Right lung (tissue), 10 donors: ENCODE results near the gene EXOSC7. TPM values are rescaled to one million over a fixed set of nuclear protein-coding genes. Genes with fewer than 3 reads are reported as not detected.
"Not testable (repeated sequence)": the region's sequence is repeated elsewhere in the genome, so short reads cannot be mapped to it uniquely, and the experiment has no call there.

Source experiments
- DNase-seq, 2 donors: peaks; one replicate each; pipeline ENCODE4 v3.0.0-alpha.2; 2013
- long read RNA-seq, 8 donors: transcript quantifications; one replicate each; lab custom pipeline, GENCODE V29; 2026
- polyA plus RNA-seq, 5 donors: library from polyadenylated mRNA; unstranded; fragments of 120-200 nt; gene quantifications; one replicate each; pipeline versions ENCODE4 v1.2.1 to v1.2.3, GENCODE V29; 2013; ENCODE audit warnings: inconsistent platforms in 1 of 5, low replicate concordance in 1 of 5; ENCODE audit not compliant: insufficient read length in 5 of 5, insufficient read depth in 1 of 5

Gene EXOSC7
- polyA plus RNA-seq = 10 to 100 TPM; 55.4 to 77.9 (median 63.1) TPM
- long read RNA-seq, donor 1, transcript EXOSC7-209 (3 exons, 1,647 nt) = minor isoform, 9 of 71 reads
- long read RNA-seq, donor 1, transcript EXOSC7-201 (8 exons, 1,055 nt) = major isoform, 18 of 71 reads
- long read RNA-seq, donor 1, partial matches to known transcripts = 39 of 71 reads
- long read RNA-seq, donor 1, other reads (novel, unspliced or antisense) = 0 of 71 reads
- long read RNA-seq, donor 2, transcript EXOSC7-201 (8 exons, 1,055 nt) = major isoform, 16 of 20 reads
- long read RNA-seq, donor 2, partial matches to known transcripts = 0 of 20 reads
- long read RNA-seq, donor 2, other reads (novel, unspliced or antisense) = 0 of 20 reads
- long read RNA-seq, donor 3, transcript EXOSC7-210 (9 exons, 1,395 nt) = minor isoform, 5 of 63 reads
- long read RNA-seq, donor 3, transcript EXOSC7-209 (3 exons, 1,647 nt) = minor isoform, 5 of 63 reads
- long read RNA-seq, donor 3, transcript EXOSC7-201 (8 exons, 1,055 nt) = major isoform, 12 of 63 reads
- long read RNA-seq, donor 3, partial matches to known transcripts = 5 of 63 reads
- long read RNA-seq, donor 3, other reads (novel, unspliced or antisense) = 33 of 63 reads
- long read RNA-seq, donor 4, partial matches to known transcripts = 0 of 6 reads
- long read RNA-seq, donor 4, other reads (novel, unspliced or antisense) = 0 of 6 reads
- long read RNA-seq, donor 5, transcript EXOSC7-201 (8 exons, 1,055 nt) = major isoform, 27 of 34 reads
- long read RNA-seq, donor 5, partial matches to known transcripts = 0 of 34 reads
- long read RNA-seq, donor 5, other reads (novel, unspliced or antisense) = 0 of 34 reads
- long read RNA-seq, donor 6, transcript EXOSC7-204 (5 exons, 1,149 nt) = minor isoform, 5 of 48 reads
- long read RNA-seq, donor 6, transcript EXOSC7-201 (8 exons, 1,055 nt) = major isoform, 17 of 48 reads
- long read RNA-seq, donor 6, partial matches to known transcripts = 18 of 48 reads
- long read RNA-seq, donor 6, other reads (novel, unspliced or antisense) = 0 of 48 reads
- long read RNA-seq, donor 7, transcript EXOSC7-209 (3 exons, 1,647 nt) = minor isoform, 6 of 31 reads
- long read RNA-seq, donor 7, transcript EXOSC7-201 (8 exons, 1,055 nt) = major isoform, 11 of 31 reads
- long read RNA-seq, donor 7, transcript EXOSC7-210 (9 exons, 1,395 nt) = minor isoform, 9 of 31 reads
- long read RNA-seq, donor 7, partial matches to known transcripts = 0 of 31 reads
- long read RNA-seq, donor 7, other reads (novel, unspliced or antisense) = 0 of 31 reads
- long read RNA-seq, donor 8, transcript EXOSC7-201 (8 exons, 1,055 nt) = major isoform, 8 of 10 reads
- long read RNA-seq, donor 8, partial matches to known transcripts = 0 of 10 reads
- long read RNA-seq, donor 8, other reads (novel, unspliced or antisense) = 0 of 10 reads

DNA sequence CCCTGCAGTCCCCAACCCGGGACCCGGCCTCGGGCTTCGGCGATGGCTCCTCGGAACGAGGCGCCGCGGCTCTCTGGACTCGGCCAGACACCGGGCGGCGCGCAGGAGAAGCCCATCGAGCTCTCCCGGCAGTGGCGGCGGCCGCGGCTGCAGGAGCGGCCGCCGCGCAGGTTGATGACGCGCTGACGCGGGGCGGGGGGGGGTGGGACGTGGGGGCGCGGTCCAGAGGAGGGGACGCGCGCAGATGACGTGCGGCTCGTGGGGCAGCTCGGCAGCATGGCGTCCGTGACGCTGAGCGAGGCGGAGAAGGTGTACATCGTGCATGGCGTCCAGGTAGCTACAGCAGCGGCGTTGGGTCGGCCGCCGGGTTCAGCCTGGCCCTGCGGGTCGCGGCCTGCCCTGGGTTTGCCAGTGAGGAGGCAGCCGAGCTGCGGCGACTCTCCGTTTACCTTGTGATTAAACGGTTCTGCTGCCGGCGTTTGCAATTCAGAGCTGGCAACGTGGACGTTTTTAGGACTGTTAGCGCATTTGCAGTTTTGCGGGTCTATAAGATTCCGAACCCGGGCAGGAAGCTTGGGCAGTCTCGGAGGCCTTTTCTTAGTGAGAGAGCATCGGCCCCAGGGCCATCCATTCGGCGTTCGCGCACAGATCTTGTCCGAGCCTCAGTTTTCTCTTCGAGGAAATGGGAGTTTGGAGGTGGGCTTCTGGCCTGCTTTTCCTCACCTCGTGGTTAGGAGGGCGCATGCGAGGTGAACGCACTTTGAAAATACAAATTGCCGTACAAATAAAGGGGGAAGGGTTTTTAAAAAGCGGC, at the start of gene EXOSC7, which contains the start of gene ZDHHC3:
TSS of gene EXOSC7 (plus strand) at position 243 of the 814 bp plus-strand sequence. CDS start at position 277, 34 bp downstream.
TSS of gene ZDHHC3 (minus strand) at position 173 of the 814 bp plus-strand sequence. CDS start 16,738 bp downstream, outside the sequence.
- peak; percentile 85 to 91 for DNase-seq

- DNase-seq = no peak
Observed at GRCh38 chr3:44926921-44927320, 49.1 kb upstream of the EXOSC7 start.

DNA sequence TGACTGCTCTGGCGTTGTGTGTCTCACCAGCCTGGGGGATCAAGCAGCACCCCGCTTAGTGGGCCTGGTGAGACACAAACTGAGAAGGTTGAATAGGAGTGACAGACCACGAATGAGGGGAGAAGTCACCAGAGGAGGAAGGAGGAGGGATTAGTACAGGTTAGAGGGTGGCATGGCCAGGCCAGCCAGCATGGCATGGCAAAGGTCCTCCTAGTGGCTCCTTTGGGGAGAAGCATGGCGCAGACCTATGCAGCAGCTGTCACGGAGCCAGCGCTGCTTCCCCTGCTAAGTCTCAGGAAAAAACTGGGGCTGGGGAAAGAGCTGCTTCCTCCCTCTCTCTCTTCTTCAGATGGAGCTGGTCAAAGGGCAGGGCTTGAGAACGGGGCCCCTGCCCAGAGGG, 48.7 kb upstream of the EXOSC7 start:
- no peak for DNase-seq

DNA sequence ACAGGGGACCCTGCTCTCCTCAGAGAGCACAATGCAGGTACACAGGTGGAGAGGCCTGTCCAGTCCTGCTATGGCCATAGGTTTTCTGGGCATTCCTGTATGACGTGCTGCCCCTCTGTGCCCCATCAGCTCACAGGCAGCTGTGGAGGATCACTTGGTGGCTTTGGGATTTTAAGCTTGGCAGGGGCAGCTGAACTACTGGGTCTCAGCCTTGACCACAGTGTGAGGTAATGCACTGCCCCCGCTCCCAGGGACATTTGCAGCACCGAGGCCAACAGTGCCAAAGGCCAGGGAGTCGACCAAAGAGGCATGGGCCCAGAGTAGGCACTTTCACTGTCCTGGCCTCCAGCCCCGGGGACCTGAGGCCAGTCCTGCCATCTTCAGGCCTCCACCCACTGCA, 46.3 kb upstream of the EXOSC7 start:
- DNase-seq = no peak

DNA sequence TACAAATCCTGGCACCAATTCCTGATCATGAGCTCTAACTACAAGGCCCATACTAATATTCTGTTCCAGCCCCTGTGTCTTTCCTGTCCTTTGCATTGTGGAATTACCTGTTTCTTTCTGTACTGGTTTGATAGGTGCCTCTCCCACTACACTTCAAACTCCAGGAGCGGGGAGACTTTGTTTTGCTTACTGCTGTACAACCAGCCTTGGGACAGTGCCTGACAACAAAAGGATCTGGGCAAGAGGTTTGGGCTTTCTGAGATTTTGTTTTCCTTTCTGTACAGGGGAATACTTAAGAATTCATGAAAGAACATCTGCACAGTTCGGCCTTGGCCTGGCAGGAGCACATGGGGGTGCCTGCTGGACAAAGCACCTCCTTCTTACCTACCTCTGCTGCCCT, 45.1 kb upstream of the EXOSC7 start:
- DNase-seq = no peak

GRCh38 chr3:44931791-44932190, 44.3 kb upstream of the EXOSC7 start:
- no peak for DNase-seq

GRCh38 chr3:44932271-44932670, 43.8 kb upstream of the EXOSC7 start:
- no peak for DNase-seq

DNA sequence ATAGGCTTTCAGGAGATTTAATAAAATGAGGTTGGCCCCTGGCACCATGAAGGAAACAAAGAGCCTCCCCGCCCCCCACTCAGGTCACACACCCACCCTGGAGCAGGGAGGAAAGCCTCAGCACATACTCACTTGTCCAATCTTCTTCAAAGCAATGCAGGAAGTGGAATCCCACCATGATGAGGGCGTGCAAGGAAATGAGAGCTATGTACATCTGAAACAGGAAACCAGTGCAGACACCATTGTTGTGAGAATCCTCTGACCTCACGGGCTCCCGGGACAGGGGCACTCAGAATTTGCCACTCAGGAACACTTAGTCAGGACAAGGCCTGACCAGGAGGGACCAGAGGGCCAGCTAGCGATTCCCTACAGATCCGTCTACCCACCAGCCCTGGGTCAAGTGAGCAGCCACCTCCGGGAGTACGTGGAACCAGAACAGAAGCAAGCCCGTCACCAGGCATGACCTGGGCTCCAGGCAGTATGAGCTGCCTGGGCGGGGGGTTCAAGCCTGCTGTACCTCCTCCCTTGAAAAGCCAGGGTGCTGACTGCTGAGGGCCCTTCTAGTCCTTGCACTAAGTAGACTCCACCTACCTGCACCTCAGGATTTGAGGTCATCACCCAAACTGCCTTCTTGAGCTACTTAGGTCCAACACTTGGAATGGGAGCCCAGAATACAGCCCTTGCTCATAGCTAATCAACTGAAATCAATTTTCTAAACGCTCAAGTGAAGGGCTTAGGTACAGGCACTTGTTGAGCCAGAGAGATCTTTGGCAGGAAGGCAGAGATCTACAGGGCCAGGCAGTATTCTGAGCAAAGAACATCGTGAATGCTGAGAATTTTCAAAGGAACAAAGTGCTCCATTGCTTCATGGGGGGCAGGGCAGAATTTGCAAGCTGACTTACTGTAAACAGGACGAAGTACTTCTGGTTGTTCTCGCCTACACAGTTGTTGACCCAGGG, 42.8 kb upstream of the EXOSC7 start:
- DNase-seq = no peak

- peak; percentile 63 to 65 for DNase-seq
Observed at GRCh38 chr3:44939581-44940036, 36.4 kb upstream of the EXOSC7 start.

GRCh38 chr3:44942202-44942921, 33.7 kb upstream of the EXOSC7 start:
- no peak for DNase-seq

- DNase-seq = no peak
Observed at GRCh38 chr3:44948239-44948638, 27.8 kb upstream of the EXOSC7 start.

GRCh38 chr3:44949770-44950169, 26.3 kb upstream of the EXOSC7 start:
- not testable (repeated sequence) for DNase-seq

GRCh38 chr3:44950275-44950734, 25.7 kb upstream of the EXOSC7 start:
- DNase-seq = no peak

- DNase-seq = no peak
Observed at GRCh38 chr3:44952689-44953088, 23.4 kb upstream of the EXOSC7 start.

DNA sequence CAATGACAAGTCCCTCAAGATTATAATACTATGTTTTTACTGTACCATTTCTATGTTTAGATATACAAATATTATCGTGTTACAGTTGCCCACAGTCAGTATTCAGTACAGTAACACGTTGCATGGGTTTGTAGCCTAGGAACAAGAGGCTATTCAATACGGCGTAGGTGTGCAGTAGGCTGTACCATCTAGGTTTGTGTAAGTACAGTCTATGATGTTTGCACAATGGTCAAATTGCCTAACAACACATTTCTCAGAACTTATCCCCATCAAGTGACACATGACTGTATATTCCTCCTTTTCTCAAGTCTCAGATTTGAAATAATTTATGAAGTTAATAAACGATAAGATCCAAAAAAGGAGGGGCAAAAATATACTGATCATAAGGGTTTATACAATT, 21.7 kb upstream of the EXOSC7 start:
- DNase-seq = no peak

- no peak for DNase-seq
Observed at GRCh38 chr3:44954962-44955361, 21.1 kb upstream of the EXOSC7 start.

DNA sequence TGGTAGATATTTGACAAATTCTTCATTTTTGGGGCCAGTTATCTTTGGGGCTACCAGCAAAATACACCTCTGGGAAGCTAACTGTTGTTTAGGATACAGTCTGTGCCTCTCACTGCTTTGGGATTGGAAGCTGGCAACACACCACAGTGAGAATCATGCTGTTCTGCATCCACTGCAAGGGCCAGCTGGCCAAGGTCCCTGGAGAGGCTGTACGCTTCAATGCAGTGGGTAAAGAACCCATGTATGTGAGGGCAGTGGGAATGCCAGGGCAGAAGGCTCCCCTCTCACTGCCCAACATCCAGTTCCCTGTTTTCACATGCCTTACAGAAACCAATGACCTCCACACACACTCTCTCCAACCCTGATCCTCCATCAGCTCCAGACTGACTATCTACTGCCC, 20.1 kb upstream of the EXOSC7 start:
- DNase-seq = no peak

GRCh38 chr3:44957986-44958385, 18.1 kb upstream of the EXOSC7 start:
- DNase-seq = no peak
